Neuronal stem cell (in vitro differentiated cells): ENCODE results near the gene BTN3A1.
"Not testable (repeated sequence)": the region's sequence is repeated elsewhere in the genome, so short reads cannot be mapped to it uniquely, and the experiment has no call there.

Experiments
- DNase-seq: peaks from one replicate; pipeline ENCODE4 v3.0.0-alpha.2; 2013; ENCODE audit warnings: low spot score
- H2AFZ ChIP-seq: one replicate; pipeline ENCODE4 v1.6.1; 2013; ENCODE audit warnings: mild to moderate bottlenecking, low read length, inconsistent platforms
- H2AK5ac ChIP-seq: 2 replicates; pipeline ENCODE4 v1.6.1; 2013; ENCODE audit warnings: low read depth, mild to moderate bottlenecking, inconsistent platforms, low read length, moderate library complexity, mixed read lengths
- H2BK120ac ChIP-seq: 2 replicates; pipeline ENCODE4 v1.6.1; 2013; ENCODE audit warnings: low read depth, mild to moderate bottlenecking, inconsistent platforms, low read length, moderate library complexity, mixed read lengths
- H2BK12ac ChIP-seq: one replicate; pipeline ENCODE4 v1.6.1; 2013; ENCODE audit warnings: low read length, inconsistent platforms
- H2BK15ac ChIP-seq: 2 replicates; pipeline ENCODE4 v1.6.1; 2013; ENCODE audit warnings: mild to moderate bottlenecking, low read length, inconsistent platforms, mixed read lengths
- H2BK5ac ChIP-seq: one replicate; pipeline ENCODE4 v1.6.1; 2013; ENCODE audit warnings: inconsistent platforms, mild to moderate bottlenecking, low read length, moderate library complexity
- H3K14ac ChIP-seq: one replicate; pipeline ENCODE4 v1.6.1; 2013; ENCODE audit warnings: low read length, inconsistent platforms
- H3K18ac ChIP-seq: 2 replicates; pipeline ENCODE4 v1.6.1; 2013; ENCODE audit warnings: low read length, inconsistent platforms
- H3K23ac ChIP-seq: 2 replicates; pipeline ENCODE4 v1.6.1; 2013; ENCODE audit warnings: low read depth, mild to moderate bottlenecking, mixed read lengths, low read length, inconsistent platforms; ENCODE audit not compliant: poor library complexity
- H3K27ac ChIP-seq: replicated peaks from 3 replicates; pipeline ENCODE4 v1.5.1; 2013; ENCODE audit warnings: low read length, inconsistent platforms
- H3K27me3 ChIP-seq, 3 experiments: 2 replicates each; pipeline ENCODE4 v1.6.1; 2013; ENCODE audit warnings: low read length in 3 of 3, mild to moderate bottlenecking in 2 of 3, inconsistent platforms in 1 of 3, low read depth in 1 of 3, mixed read lengths in 1 of 3, moderate library complexity in 1 of 3; ENCODE audit not compliant: control insufficient read depth in 3 of 3, insufficient read depth in 3 of 3
- H3K36me3 ChIP-seq, 2 donors: replicated peaks in 1 of 2; 2 replicates each; pipeline ENCODE4 v1.6.1; 2013; ENCODE audit warnings: low read length in 2 of 2; ENCODE audit not compliant: control insufficient read depth in 2 of 2, insufficient read depth in 2 of 2
- H3K4ac ChIP-seq: 2 replicates; pipeline ENCODE4 v1.6.1; 2013; ENCODE audit warnings: inconsistent platforms, mild to moderate bottlenecking, low read length, moderate library complexity
- H3K4me1 ChIP-seq, 2 donors: 1 replicate in 1 of 2; 2 replicates in 1 of 2; pipeline ENCODE4 v1.6.1; 2013; ENCODE audit warnings: low read length in 2 of 2, low read depth in 1 of 2; ENCODE audit not compliant: control insufficient read depth in 2 of 2, insufficient read depth in 1 of 2
- H3K4me2 ChIP-seq: one replicate; pipeline ENCODE4 v1.6.1; 2013; ENCODE audit warnings: mild to moderate bottlenecking, low read length, inconsistent platforms; ENCODE audit not compliant: insufficient read depth, poor library complexity, severe bottlenecking
- H3K4me3 ChIP-seq, 2 donors: 2 replicates each; pipeline ENCODE4 v1.5.1; 2013; ENCODE audit warnings: low read length in 2 of 2, mild to moderate bottlenecking in 2 of 2, inconsistent platforms in 1 of 2, moderate library complexity in 1 of 2
- H3K79me1 ChIP-seq: one replicate; pipeline ENCODE4 v1.6.1; 2013; ENCODE audit warnings: low read depth, mild to moderate bottlenecking, inconsistent platforms, low read length, moderate library complexity
- H3K9ac ChIP-seq: one replicate; pipeline ENCODE4 v1.6.1; 2013; ENCODE audit warnings: mild to moderate bottlenecking, low read depth, low read length, inconsistent platforms; ENCODE audit not compliant: poor library complexity
- H3K9me3 ChIP-seq, 2 donors: replicated peaks in 1 of 2; 2 replicates each; pipeline versions ENCODE3 to v1.6.1; 2013; ENCODE audit warnings: low read length in 2 of 2, mild to moderate bottlenecking in 2 of 2, inconsistent platforms in 1 of 2, low read depth in 1 of 2, mixed read lengths in 1 of 2, moderate library complexity in 1 of 2; ENCODE audit not compliant: control insufficient read depth in 2 of 2, insufficient read depth in 1 of 2
- H4K8ac ChIP-seq: one replicate; pipeline ENCODE4 v1.6.1; 2013; ENCODE audit warnings: low read depth, mild to moderate bottlenecking, inconsistent platforms, low read length, moderate library complexity
- H4K91ac ChIP-seq: one replicate; pipeline ENCODE4 v1.6.1; 2013; ENCODE audit warnings: low read length, low read depth, mild to moderate bottlenecking, inconsistent platforms; ENCODE audit not compliant: poor library complexity
- WGBS, 2 donors: extraction: QIAGEN DNeasy Blood & Tissue Kit; methylation state at CpG; one replicate each; pipeline ENCODE4 v1.1.7; 2013; ENCODE audit warnings: missing lambda C conversion rate in 2 of 2, mixed read lengths in 1 of 2; ENCODE audit not compliant: insufficient read length in 2 of 2, insufficient replicate concordance in 1 of 2; ENCODE audit errors: extremely low coverage in 2 of 2; 5-methylcytosine and 5-hydroxymethylcytosine counted together

BTN3A1 gene

GRCh38 chr6:26372308-26373144 is 29.5 kb upstream of the BTN3A1 start:
- Histone ChIP-seq H3K4ac (no peak overlapping the region), H4K8ac (no peak overlapping the region), H3K4me1 (no peaks in the 10 kb centered on the region), H3K27ac (no peak overlapping the region), H4K91ac (no peak overlapping the region), H3K18ac (no peak overlapping the region), H3K27me3 (no peaks in the 10 kb centered on the region), H3K36me3 (no peaks in the 10 kb centered on the region), H3K4me3 (no peak overlapping the region), H2AK5ac (no peak overlapping the region), H3K4me2 (no peak overlapping the region), H2BK120ac (no peak overlapping the region), H3K9me3 (no peaks in the 10 kb centered on the region), H3K79me1 (no peaks in the 10 kb centered on the region), H2BK12ac (no peak overlapping the region), H3K9ac (no peak overlapping the region), H2AFZ (no peak overlapping the region), H3K23ac (no peak overlapping the region), H3K14ac (no peak overlapping the region), H2BK5ac (no peak overlapping the region), H2BK15ac (no peak overlapping the region)
- no peak for DNase-seq
- 100% methylated on average over 1 to 2 of the region's 12 CpGs for WGBS, 2 donors

GRCh38 chr6:26375270-26375669 is 26.8 kb upstream of the BTN3A1 start:
- Histone ChIP-seq H3K27me3 (no peaks in the 10 kb centered on the region), H2BK5ac (no peak overlapping the region), H3K4me3 (no peak overlapping the region), H2BK120ac (no peak overlapping the region), H3K14ac (no peak overlapping the region), H3K18ac (no peak overlapping the region), H2BK12ac (no peak overlapping the region), H3K79me1 (no peaks in the 10 kb centered on the region), H4K8ac (no peak overlapping the region), H3K36me3 (no peaks in the 10 kb centered on the region), H3K9me3 (no peaks in the 10 kb centered on the region), H2BK15ac (no peak overlapping the region), H3K4me1 (peaks cover 0 to 3% of the 10 kb centered on the region in 2 donors), H3K27ac (no peak overlapping the region), H3K23ac (no peak overlapping the region), H3K4me2 (no peak overlapping the region), H2AFZ (peak overlapping the region; percentile 22), H4K91ac (no peak overlapping the region), H3K4ac (no peak overlapping the region), H3K9ac (no peak overlapping the region), H2AK5ac (no peak overlapping the region)
- no peak for DNase-seq
- WGBS, 2 donors, result no CpG with 5 or more reads among the region's 3 CpGs

DNA sequence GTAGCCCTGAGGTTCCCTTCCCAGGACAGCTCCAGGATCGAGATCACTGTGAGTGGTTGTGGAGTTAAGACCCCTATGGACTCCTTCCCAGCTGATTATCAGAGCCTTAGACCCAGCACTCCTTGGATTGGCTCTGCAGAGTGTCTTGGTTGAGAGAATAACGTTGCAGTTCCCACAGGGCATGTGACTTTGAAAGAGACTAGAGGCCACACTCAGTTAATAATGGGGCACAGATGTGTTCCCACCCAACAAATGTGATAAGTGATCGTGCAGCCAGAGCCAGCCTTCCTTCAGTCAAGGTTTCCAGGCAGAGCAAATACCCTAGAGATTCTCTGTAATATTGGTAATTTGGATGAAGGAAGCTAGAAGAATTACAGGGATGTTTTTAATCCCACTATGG is 24.4 kb upstream of the BTN3A1 start:
- WGBS, 2 donors, result no CpG with 5 or more reads among the region's 3 CpGs
- H2BK15ac ChIP-seq, result no peak overlapping the region

DNA sequence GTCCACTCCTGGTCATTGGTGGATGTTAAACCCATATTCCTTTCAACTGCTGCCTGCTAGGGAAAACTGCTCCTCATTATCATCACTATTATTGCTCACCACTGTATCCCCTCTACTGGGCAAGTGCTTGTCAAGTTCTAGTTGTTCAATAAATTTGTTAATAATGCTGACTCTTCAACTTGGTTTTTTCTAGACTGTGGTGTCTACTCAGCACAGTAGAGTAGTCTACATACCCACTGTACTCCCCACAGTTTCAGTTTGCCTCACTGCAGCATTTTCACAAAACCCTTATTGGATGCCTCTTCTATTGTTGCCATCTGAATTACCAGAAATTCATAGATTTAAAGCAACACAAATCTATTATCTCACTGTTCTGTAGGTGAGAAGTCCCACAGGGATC is 23.9 kb upstream of the BTN3A1 start:
- not testable (repeated sequence) for H2BK15ac ChIP-seq, H2AK5ac ChIP-seq, H3K18ac ChIP-seq, H3K36me3 ChIP-seq, H4K8ac ChIP-seq, H3K27ac ChIP-seq, H3K27me3 ChIP-seq, H3K9me3 ChIP-seq, H3K9ac ChIP-seq, H3K14ac ChIP-seq, H3K4me2 ChIP-seq, H2BK12ac ChIP-seq, H2AFZ ChIP-seq, H3K23ac ChIP-seq, H3K4ac ChIP-seq, H3K4me3 ChIP-seq, H2BK120ac ChIP-seq, H2BK5ac ChIP-seq, H4K91ac ChIP-seq, H3K79me1 ChIP-seq, DNase-seq, H3K4me1 ChIP-seq

More for the DNA sequence above, 24.4 kb upstream of the BTN3A1 start:
- H3K4me3 ChIP-seq, result no peak overlapping the region
- H3K23ac ChIP-seq, result no peak overlapping the region
- H3K14ac ChIP-seq, result no peak overlapping the region
- H3K18ac ChIP-seq, result no peak overlapping the region
- H3K27me3 ChIP-seq, result no peaks in the 10 kb centered on the region
- no peaks in the 10 kb centered on the region for H3K9me3 ChIP-seq
- H3K36me3 ChIP-seq, result no peaks in the 10 kb centered on the region
- H3K4ac ChIP-seq, result no peak overlapping the region
- H3K27ac ChIP-seq, result no peak overlapping the region
- H3K4me2 ChIP-seq, result no peak overlapping the region
- H3K4me1 ChIP-seq, result peaks cover 4 to 5% of the 10 kb centered on the region in 2 donors
- no peak overlapping the region for H4K8ac ChIP-seq
- H2AFZ ChIP-seq, result no peak overlapping the region
- no peak overlapping the region for H2AK5ac ChIP-seq
- no peak overlapping the region for H4K91ac ChIP-seq
- H2BK12ac ChIP-seq, result no peak overlapping the region
- DNase-seq, result no peak
- no peak overlapping the region for H3K9ac ChIP-seq
- no peaks in the 10 kb centered on the region for H3K79me1 ChIP-seq
- no peak overlapping the region for H2BK120ac ChIP-seq
- no peak overlapping the region for H2BK5ac ChIP-seq
